Type B pancreatic cell (in vitro differentiated cells): ENCODE results near the gene CCDC82. TPM values are rescaled to one million over a fixed set of nuclear protein-coding genes. Genes with fewer than 3 reads are reported as not detected.
A peak's percentile ranks its signal among the peaks of the same experiment; 100 is the strongest.

Experiments
- DNase-seq: peaks from one replicate; pipeline ENCODE4 v3.0.0; 2021; ENCODE audit warnings: mixed read lengths; ENCODE audit not compliant: unreplicated experiment; ENCODE audit errors: extremely low spot score
- H3K27ac Mint-ChIP-seq: 2 replicates; pipeline ENCODE4 v1.8.0; 2021; ENCODE audit warnings: mild to moderate bottlenecking, mixed read lengths
- H3K27me3 Mint-ChIP-seq: 2 replicates; pipeline ENCODE4 v1.8.0; 2021; ENCODE audit warnings: mixed read lengths
- H3K36me3 Mint-ChIP-seq: 2 replicates; pipeline ENCODE4 v1.8.0; 2021; ENCODE audit warnings: mixed read lengths
- H3K4me1 Mint-ChIP-seq: one replicate; pipeline ENCODE4 v1.8.0; 2021; ENCODE audit warnings: mixed read lengths; ENCODE audit not compliant: unreplicated experiment
- H3K4me3 Mint-ChIP-seq: 2 replicates; pipeline ENCODE4 v1.8.0; 2021; ENCODE audit warnings: mild to moderate bottlenecking, mixed read lengths
- H3K9me3 Mint-ChIP-seq: 2 replicates; pipeline ENCODE4 v1.8.0; 2021; ENCODE audit warnings: mixed read lengths
- CTCF ChIP-seq: fragments of 200-600 bp; sonication (generic); conservative IDR thresholded peaks from 2 replicates; pipeline ENCODE4 v1.5.0; 2021; ENCODE audit warnings: antibody characterized with exemption, mild to moderate bottlenecking
- total RNA-seq: library from RNA; stranded (reverse); gene quantifications from 2 replicates; pipeline ENCODE4 v1.2.1, GENCODE V29; 2021; ENCODE audit warnings: low replicate concordance

The CCDC82 gene
- total RNA-seq, 1 donor from 2014 or later, result 21.7 TPM

- H3K27ac Mint-ChIP-seq, result no peak overlapping the region
- H3K4me3 Mint-ChIP-seq, result no peak overlapping the region
- DNase-seq, result no peak
- no peaks in the 10 kb centered on the region for H3K36me3 Mint-ChIP-seq
- H3K4me1 Mint-ChIP-seq, result no peaks in the 10 kb centered on the region
- H3K27me3 Mint-ChIP-seq, result no peaks in the 10 kb centered on the region
- no peak for TF ChIP-seq CTCF
- no peaks in the 10 kb centered on the region for H3K9me3 Mint-ChIP-seq
Observed at GRCh38 chr11:96400697-96401096, 11.0 kb upstream of the CCDC82 start.

- Mint-ChIP-seq H3K9me3 (no peaks in the 10 kb centered on the region), H3K4me1 (no peaks in the 10 kb centered on the region), H3K4me3 (no peak overlapping the region), H3K36me3 (no peaks in the 10 kb centered on the region), H3K27ac (no peak overlapping the region), H3K27me3 (no peaks in the 10 kb centered on the region)
- DNase-seq, result no peak
- TF ChIP-seq CTCF, result no peak
Observed at GRCh38 chr11:96397863-96398262, 8.2 kb upstream of the CCDC82 start.

- H3K9me3 Mint-ChIP-seq, result peaks cover 2% of the 10 kb centered on the region
- H3K36me3 Mint-ChIP-seq, result peaks cover 6% of the 10 kb centered on the region
- DNase-seq, result no peak
- TF ChIP-seq CTCF, result no peak
- no peaks in the 10 kb centered on the region for H3K27me3 Mint-ChIP-seq
- H3K4me1 Mint-ChIP-seq, result peaks cover 3% of the 10 kb centered on the region
- no peak overlapping the region for H3K4me3 Mint-ChIP-seq
- H3K27ac Mint-ChIP-seq, result no peak overlapping the region
Observed at GRCh38 chr11:96396637-96397036, 6.9 kb upstream of the CCDC82 start.

- Mint-ChIP-seq H3K4me1 (peaks cover 17% of the 10 kb centered on the region), H3K36me3 (peaks cover 22% of the 10 kb centered on the region), H3K4me3 (no peak overlapping the region), H3K27me3 (no peaks in the 10 kb centered on the region), H3K9me3 (peaks cover 12% of the 10 kb centered on the region), H3K27ac (no peak overlapping the region)
- TF ChIP-seq CTCF, result no peak
- DNase-seq, result no peak
Observed at GRCh38 chr11:96394773-96395172, 5.1 kb upstream of the CCDC82 start.

GRCh38 chr11:96393753-96394348 lies 4.1 kb upstream of the CCDC82 start:
- peaks cover 17% of the 10 kb centered on the region for H3K4me1 Mint-ChIP-seq
- H3K4me3 Mint-ChIP-seq, result no peak overlapping the region
- H3K9me3 Mint-ChIP-seq, result peaks cover 12% of the 10 kb centered on the region
- no peaks in the 10 kb centered on the region for H3K27me3 Mint-ChIP-seq
- peak; percentile 86 for TF ChIP-seq CTCF
- DNase-seq, result no peak
- peaks cover 22% of the 10 kb centered on the region for H3K36me3 Mint-ChIP-seq
- no peak overlapping the region for H3K27ac Mint-ChIP-seq
